ENCODE data around the gene SEC11A. TPM values are rescaled to one million over a fixed set of nuclear protein-coding genes. Genes with fewer than 3 reads are reported as not detected.
A peak's percentile ranks its signal among the peaks of the same experiment; 100 is the strongest.
"Not testable (repeated sequence)": the region's sequence is repeated elsewhere in the genome, so short reads cannot be mapped to it uniquely, and the experiment has no call there.

The SEC11A gene
- total RNA-seq, 1 experiment from 2014 or later: 192 TPM

- Mint-ChIP-seq H3K27ac (ENCODE audit: low read depth, unreplicated experiment) (no peak overlapping the region), H3K27me3 (ENCODE audit: insufficient read depth, unreplicated experiment) (no peaks in the 10 kb centered on the region), H3K9me3 (ENCODE audit: unreplicated experiment) (no peaks in the 10 kb centered on the region), H3K4me1 (ENCODE audit: insufficient read depth, unreplicated experiment) (peaks cover 20% of the 10 kb centered on the region), H3K4me3 (ENCODE audit: unreplicated experiment) (peak overlapping the region; percentile 10), H3K36me3 (ENCODE audit: insufficient read depth, unreplicated experiment) (no peaks in the 10 kb centered on the region)
- intact Hi-C loops (cut with micrococcal nuclease): no loop called here
- ChIA-PET POLR2A (interaction anchor here (1.2 to 4.9 kb wide), 8 partner anchors 9 to 193 kb away, joined by 4 to 105 read pairs (median 10); partner anchors contain the start of genes SEC11A and ZSCAN2), CTCF (no interaction called here)
- no TSS peak for BruUV-seq (replicated peaks)
- TF ChIP-seq CTCF (IDR thresholded peaks at IDR 0.05; ENCODE audit: unreplicated experiment): no peak
- DNase-seq (ENCODE audit: unreplicated experiment): no peak
These were observed 20.4 kb upstream of the SEC11A start for GRCh38 chr15:84736375-84736774.

GRCh38 chr15:84735480-84736061 lies 19.6 kb upstream of the SEC11A start:
- CTCF ChIA-PET: interaction anchor here (0.6 to 0.9 kb wide), 4 partner anchors 10 to 161 kb away, joined by 3 read pairs; no protein-coding TSS in a partner anchor
- Mint-ChIP-seq H3K4me3 (ENCODE audit: unreplicated experiment) (peak overlapping the region; percentile 70), H3K4me1 (ENCODE audit: insufficient read depth, unreplicated experiment) (peaks cover 20% of the 10 kb centered on the region), H3K27ac (ENCODE audit: low read depth, unreplicated experiment) (peak overlapping the region; percentile 55)
- H3K36me3 Mint-ChIP-seq (ENCODE audit: insufficient read depth, unreplicated experiment); H3K27me3 Mint-ChIP-seq (ENCODE audit: insufficient read depth, unreplicated experiment); H3K9me3 Mint-ChIP-seq (ENCODE audit: unreplicated experiment): not testable (repeated sequence)
- DNase-seq (ENCODE audit: unreplicated experiment): peak; percentile 45
- intact Hi-C loops (cut with micrococcal nuclease): loop anchor here (1.0 kb wide), 1 partner anchor 13 kb away; the partner anchor contains the start of gene ZNF592
- POLR2A ChIA-PET: interaction anchor here (0.6 to 4.9 kb wide), 18 partner anchors 8 to 194 kb away, joined by 3 to 105 read pairs (median 5); partner anchors contain the start of genes SEC11A, WDR73 and ZSCAN2
- BruUV-seq (replicated peaks): TSS peak; percentile 61

- Mint-ChIP-seq H3K9me3 (ENCODE audit: unreplicated experiment) (no peaks in the 10 kb centered on the region), H3K27ac (ENCODE audit: low read depth, unreplicated experiment) (peak overlapping the region; percentile 55), H3K27me3 (ENCODE audit: insufficient read depth, unreplicated experiment) (no peaks in the 10 kb centered on the region), H3K4me3 (ENCODE audit: unreplicated experiment) (peak overlapping the region; percentile 70), H3K4me1 (ENCODE audit: insufficient read depth, unreplicated experiment) (peaks cover 20% of the 10 kb centered on the region), H3K36me3 (ENCODE audit: insufficient read depth, unreplicated experiment) (no peaks in the 10 kb centered on the region)
- ChIA-PET CTCF (interaction anchor here (0.7 to 0.9 kb wide), 2 partner anchors 18 to 161 kb away, joined by 3 read pairs; no protein-coding TSS in a partner anchor), POLR2A (interaction anchor here (0.6 to 4.9 kb wide), 20 partner anchors 8 to 204 kb away, joined by 3 to 105 read pairs (median 5); partner anchors contain the start of genes SEC11A, WDR73 and ZSCAN2)
- intact Hi-C loops (cut with micrococcal nuclease): loop anchor here (1.0 kb wide), 1 partner anchor 13 kb away; the partner anchor contains the start of gene ZNF592
- TF ChIP-seq CTCF (IDR thresholded peaks at IDR 0.05; ENCODE audit: unreplicated experiment): no peak
- no TSS peak for BruUV-seq (replicated peaks)
- peak; percentile 65 for DNase-seq (ENCODE audit: unreplicated experiment)
These were observed 19.0 kb upstream of the SEC11A start for GRCh38 chr15:84734794-84735479.

GRCh38 chr15:84731774-84732173 lies 15.8 kb upstream of the SEC11A start:
- POLR2A ChIA-PET: interaction anchor here (0.8 to 4.9 kb wide), 2 partner anchors 15 to 16 kb away, joined by 4 to 105 read pairs; partner anchors contain the start of gene SEC11A
- DNase-seq (ENCODE audit: unreplicated experiment): no peak
- CTCF ChIA-PET: interaction anchor here (0.6 kb wide), 1 partner anchor 73 kb away, joined by 5 read pairs; no protein-coding TSS in a partner anchor
- no peak overlapping the region for H3K27ac Mint-ChIP-seq (ENCODE audit: low read depth, unreplicated experiment)
- intact Hi-C loops (cut with micrococcal nuclease): no loop called here
- H3K4me3 Mint-ChIP-seq (ENCODE audit: unreplicated experiment): no peak overlapping the region
- no TSS peak for BruUV-seq (replicated peaks)
- peaks cover 13% of the 10 kb centered on the region for H3K4me1 Mint-ChIP-seq (ENCODE audit: insufficient read depth, unreplicated experiment)
- no peaks in the 10 kb centered on the region for H3K27me3 Mint-ChIP-seq (ENCODE audit: insufficient read depth, unreplicated experiment)
- no peaks in the 10 kb centered on the region for H3K9me3 Mint-ChIP-seq (ENCODE audit: unreplicated experiment)
- no peaks in the 10 kb centered on the region for H3K36me3 Mint-ChIP-seq (ENCODE audit: insufficient read depth, unreplicated experiment)
- no peak for TF ChIP-seq CTCF (IDR thresholded peaks at IDR 0.05; ENCODE audit: unreplicated experiment)

Measured in MCF 10A (cell line).